Stimulated activated CD4-positive, alpha-beta T cell treated with anti-CD3 and anti-CD28 coated beads, Interleukin-1b, Interleukin-23, amount 100 ng/mL, for 24 hours (primary cell): Measurements from ENCODE around the gene RPL7A.

Source experiments
- DNase-seq, 4 experiments: peaks; one replicate each; pipeline ENCODE4 v3.0.0-alpha.2; 2020; ENCODE audit warnings: low read depth in 4 of 4, low spot score in 1 of 4

RPL7A gene

DNA sequence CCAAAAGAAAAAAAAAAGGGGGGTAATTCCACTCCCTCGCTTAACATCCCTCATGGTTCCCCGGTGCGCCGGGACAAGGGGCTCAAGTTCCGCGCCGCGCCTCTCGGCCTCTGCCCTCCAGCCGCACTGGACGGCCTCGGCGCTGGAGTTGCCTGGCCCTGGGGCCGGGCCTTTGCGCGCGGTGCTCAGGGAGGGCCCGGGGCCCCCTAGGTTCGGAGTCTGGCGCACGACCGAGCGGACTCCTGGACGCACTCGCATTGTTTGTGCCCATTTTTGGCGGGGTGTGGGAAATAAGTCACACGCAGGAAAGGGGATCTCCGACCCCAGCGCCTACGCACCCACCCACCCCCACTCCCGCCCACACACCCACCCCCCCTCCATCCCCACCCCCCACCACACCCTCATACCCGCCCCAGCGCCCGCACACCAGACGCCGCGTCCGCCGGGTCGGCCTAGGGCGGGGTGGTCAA is 468 bp upstream of the RPL7A start:
- no peak for DNase-seq

- DNase-seq = no peak
Observed at GRCh38 chr9:133348718-133349573, 928 bp downstream of the RPL7A start.

GRCh38 chr9:133349965-133350616 is 2.1 kb downstream of the RPL7A start:
- DNase-seq = no peak

- no peak for DNase-seq
Observed at GRCh38 chr9:133351526-133351907, 3.5 kb downstream of the RPL7A start.

DNA sequence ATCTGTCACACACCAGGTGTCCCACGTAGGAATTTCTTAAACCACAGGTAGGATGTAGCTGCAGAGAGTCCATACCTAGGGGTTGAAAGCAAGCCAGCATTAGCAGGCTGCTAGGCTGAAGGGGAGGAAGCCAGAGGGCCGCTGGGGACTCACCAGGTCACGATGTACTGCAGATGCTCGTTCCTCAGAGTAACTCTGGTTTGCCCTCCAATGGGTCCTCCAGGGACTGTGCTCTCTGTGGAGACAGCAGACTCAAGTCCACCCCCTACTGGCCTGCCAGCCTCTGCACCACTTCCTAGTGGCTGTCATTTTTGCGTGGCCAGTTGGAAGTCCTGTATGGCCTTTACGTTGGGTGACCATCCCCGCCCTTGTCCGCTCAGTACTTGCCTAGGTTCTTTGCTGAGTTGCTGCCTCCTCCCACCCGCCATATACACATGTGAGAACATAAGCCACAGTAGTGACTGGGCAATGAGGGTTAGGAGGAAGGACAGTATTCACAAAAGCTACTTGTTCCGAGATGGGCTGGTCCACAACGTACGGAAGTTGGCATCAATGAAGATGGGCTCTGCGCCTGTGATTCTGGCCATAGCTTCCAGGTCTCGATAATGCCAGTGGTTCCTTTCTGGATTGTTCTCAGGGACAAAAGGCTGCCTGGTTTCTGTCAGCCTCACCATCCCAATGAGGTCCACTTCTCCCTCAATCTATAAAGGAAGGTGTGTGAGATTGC is 4.1 kb downstream of the RPL7A start:
- DNase-seq = no peak

GRCh38 chr9:133352635-133353340 is 4.8 kb downstream of the RPL7A start:
- DNase-seq = no peak

GRCh38 chr9:133353548-133353947 is 5.5 kb downstream of the RPL7A start:
- no peak for DNase-seq

DNA sequence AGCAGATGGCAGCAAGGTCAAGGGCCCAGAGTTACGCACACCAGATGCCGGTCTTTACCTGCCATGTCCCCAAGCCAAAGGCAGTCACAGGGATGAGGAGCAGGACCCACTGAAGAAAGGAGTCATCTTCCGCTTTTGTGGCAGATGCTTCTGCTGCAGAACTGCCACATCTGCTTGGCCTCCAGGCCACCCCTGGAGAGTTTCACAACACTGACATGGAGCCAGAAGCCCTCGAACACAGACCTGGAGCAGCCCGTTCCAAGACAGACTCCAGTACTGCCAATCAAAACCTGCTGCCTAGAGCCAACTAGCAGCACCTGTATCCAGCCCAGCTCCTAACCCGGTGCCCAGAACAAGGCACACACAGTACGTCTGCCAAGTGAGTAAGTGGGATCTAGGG is 6.7 kb downstream of the RPL7A start:
- DNase-seq = no peak

DNA sequence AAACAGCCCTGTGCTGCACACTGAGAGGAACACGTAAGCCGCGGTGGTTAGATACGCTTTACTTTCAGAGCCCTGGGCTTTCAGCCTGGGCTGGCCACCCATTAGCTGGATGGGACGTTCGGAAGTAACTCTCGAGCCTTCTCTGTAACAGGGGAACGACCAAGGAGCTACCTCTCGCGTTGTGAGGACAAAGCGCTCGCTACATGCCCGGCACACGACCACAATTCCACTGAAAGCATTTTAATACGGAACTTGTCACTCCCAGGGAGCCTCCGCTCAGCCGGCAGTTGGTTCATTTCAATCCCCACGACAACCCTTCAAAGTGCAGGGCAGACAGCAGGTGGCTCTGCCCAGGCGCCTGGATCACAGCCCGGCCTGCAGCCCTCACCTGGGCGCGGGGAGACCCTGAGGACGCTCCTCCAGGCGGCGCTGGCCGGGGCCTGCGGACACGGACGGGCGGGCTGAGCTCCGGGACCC is 7.9 kb downstream of the RPL7A start:
- no peak for DNase-seq

DNA sequence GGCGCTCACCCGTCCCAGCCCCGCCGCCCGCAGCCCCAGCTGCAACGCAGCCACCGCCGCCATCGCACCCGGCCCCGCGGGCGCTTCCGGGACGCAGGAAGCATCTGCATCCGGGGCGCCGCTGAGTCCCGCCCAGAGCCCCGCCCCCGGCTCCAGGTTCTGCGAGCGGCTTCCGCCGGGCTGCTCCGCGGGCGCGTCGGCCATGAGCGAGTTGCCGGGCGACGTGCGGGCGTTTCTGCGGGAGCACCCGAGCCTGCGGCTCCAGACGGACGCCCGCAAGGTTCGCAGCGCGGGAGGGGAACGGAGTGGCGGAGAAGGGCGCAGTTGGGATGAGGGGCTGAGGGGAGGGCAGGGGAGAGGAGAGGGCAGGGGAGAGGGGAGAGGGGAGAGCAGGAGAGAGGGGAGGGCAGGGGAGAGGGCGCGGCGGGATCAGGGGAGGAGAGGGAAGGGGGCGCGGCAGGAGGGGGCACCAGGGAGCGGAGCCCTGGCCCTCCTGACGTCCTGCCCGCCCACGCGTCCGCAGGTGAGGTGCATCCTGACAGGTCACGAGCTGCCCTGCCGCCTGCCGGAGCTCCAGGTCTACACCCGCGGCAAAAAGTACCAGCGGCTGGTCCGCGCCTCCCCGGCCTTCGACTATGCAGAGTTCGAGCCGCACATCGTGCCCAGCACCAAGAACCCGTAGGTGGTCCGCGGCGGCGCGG is 8.5 kb downstream of the RPL7A start, which contains the start of the genes SURF1 and SURF2:
Gene SURF1 (minus strand): TSS at position 97 of the 701 bp plus-strand sequence. CDS start 34 bp downstream, at position 63.
Gene SURF2 (plus strand): TSS at position 160 of the 701 bp plus-strand sequence. CDS start 43 bp downstream, at position 203.
- peak; percentile 82 to 92 (median 87) for DNase-seq

- no peak for DNase-seq
Observed at GRCh38 chr9:133357656-133358055, 9.6 kb downstream of the RPL7A start.

DNA sequence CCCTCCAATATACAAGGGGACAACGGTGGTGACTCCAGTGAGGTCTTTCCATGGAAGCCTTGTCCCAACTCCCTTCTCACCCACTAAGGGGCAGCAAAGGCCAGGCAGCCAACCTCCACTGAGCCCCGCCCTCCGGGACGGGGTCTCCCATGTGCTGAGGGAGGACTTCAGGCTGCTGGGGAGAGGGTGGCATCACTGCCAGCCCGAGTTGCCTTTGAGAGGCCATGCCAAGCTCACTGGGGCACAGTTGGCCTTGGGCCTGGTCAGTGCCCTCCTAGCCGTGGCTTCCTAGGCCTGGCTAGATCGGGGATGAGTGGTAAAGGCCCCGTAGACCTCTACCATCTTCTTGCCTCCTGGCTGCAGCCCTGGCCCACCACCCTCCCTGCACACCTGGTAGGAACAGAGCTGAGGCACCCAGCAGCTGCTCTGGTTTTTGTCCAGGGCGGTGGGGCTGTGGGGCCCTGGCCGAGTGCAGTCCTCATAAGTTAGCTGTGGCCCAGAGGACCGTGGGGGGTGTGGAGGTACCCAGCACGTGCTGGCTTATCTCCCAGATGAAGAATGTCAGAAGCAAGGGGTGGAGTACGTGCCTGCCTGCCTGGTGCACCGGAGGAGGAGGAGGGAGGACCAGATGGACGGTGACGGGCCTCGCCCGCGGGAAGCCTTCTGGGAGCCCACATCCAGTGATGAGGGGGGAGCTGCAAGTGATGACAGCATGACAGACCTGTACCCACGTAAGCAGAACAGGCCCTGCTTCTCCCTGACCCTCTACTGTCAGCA is 11.6 kb downstream of the RPL7A start:
- DNase-seq = no peak

DNA sequence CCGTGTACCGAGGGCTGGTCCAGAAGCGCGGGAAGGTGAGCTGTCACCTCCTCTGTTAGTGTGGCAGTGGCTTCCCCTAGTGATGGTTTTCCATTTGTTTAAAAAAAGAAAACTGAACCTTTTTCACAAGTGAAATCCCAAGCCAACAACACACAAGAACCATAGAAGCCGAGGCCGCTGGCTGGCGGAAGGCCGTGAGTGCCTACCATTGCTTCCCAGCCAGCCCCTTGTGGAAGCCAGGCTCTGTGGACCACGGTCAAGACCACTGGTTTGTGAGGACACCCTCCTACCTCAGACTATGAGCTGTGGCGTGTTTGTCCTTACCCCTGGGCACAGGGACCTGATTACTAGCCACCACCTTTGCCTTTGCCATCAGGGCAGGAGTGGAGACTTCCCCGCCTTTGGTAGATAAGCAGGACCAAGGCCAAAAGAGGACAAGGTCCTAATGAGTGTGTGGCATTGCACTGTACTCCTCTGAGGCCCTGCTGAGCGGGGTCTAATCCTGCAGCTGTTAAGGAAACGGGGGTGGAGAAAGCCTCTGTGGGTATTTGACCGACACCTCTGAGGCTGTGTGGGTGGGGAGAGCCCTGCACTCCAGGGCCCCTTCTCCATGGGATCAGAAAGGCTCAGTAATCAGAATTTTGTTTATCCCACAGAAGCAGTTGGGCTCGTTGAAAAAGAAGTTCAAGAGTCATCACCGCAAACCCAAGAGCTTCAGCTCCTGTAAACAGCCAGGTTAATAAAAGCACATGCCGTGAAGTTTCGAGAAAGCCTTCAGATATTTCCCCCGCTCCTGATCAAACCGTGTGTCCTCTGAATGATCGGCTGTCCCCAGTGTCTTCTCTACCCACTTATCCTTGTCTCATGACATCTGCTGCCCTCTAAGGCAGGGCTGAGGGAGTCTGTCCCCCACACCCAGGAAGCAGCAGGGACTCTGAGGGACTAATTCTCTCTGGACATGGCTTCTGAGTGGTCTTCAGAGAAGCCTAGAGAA is 12.7 kb downstream of the RPL7A start:
- no peak for DNase-seq

GRCh38 chr9:133361507-133362092 is 13.6 kb downstream of the RPL7A start:
- no peak for DNase-seq

- no peak for DNase-seq
Observed at GRCh38 chr9:133362359-133363044, 14.5 kb downstream of the RPL7A start.

GRCh38 chr9:133366435-133366834 is 18.4 kb downstream of the RPL7A start:
- no peak for DNase-seq

GRCh38 chr9:133367221-133367620 is 19.2 kb downstream of the RPL7A start:
- no peak for DNase-seq
